Keratinocyte (primary cell): ENCODE results near the gene FAF1. TPM values are rescaled to one million over a fixed set of nuclear protein-coding genes. Genes with fewer than 3 reads are reported as not detected.
A peak's percentile ranks its signal among the peaks of the same experiment; 100 is the strongest.

Source experiments
- DNase-seq: peaks from one replicate; pipeline ENCODE4 v3.0.0-alpha.2; 2011; ENCODE audit warnings: low read depth, missing footprints, low spot score
- FAIRE-seq: peaks from 2 replicates; lab custom pipeline; 2011; peaks lifted over from hg19 to GRCh38; lab: Jason Lieb, UNC
- H2AFZ ChIP-seq: 2 replicates; pipeline ENCODE4 v1.6.0; 2012; ENCODE audit warnings: low read length, control low read depth, inconsistent platforms; ENCODE audit not compliant: control insufficient read depth
- H3K27ac ChIP-seq: 2 replicates; pipeline ENCODE4 v1.5.1; 2011; ENCODE audit warnings: low read length; ENCODE audit not compliant: control insufficient read depth, insufficient read depth
- H3K27me3 ChIP-seq: 3 replicates; pipeline ENCODE4 v1.6.0; 2011; ENCODE audit warnings: low read length; ENCODE audit not compliant: control insufficient read depth, insufficient read depth; ENCODE audit errors: extremely low read depth
- H3K36me3 ChIP-seq, 2 experiments: 2 replicates in 1 of 2; 3 replicates in 1 of 2; pipeline ENCODE4 v1.5.1; 2011; ENCODE audit warnings: low read length in 2 of 2, mild to moderate bottlenecking in 1 of 2; ENCODE audit not compliant: control insufficient read depth in 2 of 2, insufficient read depth in 2 of 2; ENCODE audit errors: extremely low read depth in 1 of 2
- H3K4me1 ChIP-seq: 3 replicates; pipeline ENCODE4 v1.5.1; 2011; ENCODE audit warnings: low read length; ENCODE audit not compliant: control insufficient read depth, insufficient read depth; ENCODE audit errors: extremely low read depth
- H3K4me2 ChIP-seq: 3 replicates; pipeline ENCODE4 v1.6.0; 2011; ENCODE audit warnings: low read depth, low read length; ENCODE audit not compliant: control insufficient read depth, insufficient read depth; ENCODE audit errors: extremely low read depth
- H3K4me3 ChIP-seq, 3 experiments: fragments of 200-600 bp in 1 of 3; sonication (generic) in 1 of 3; 2 replicates in 2 of 3; 3 replicates in 1 of 3; pipeline ENCODE4 v1.5.1; 2011 to 2016; ENCODE audit warnings: low read length in 3 of 3, mild to moderate bottlenecking in 3 of 3, control low read depth in 2 of 3, inconsistent platforms in 1 of 3, low read depth in 1 of 3, mixed read lengths in 1 of 3, mixed run types in 1 of 3, moderate library complexity in 1 of 3; ENCODE audit not compliant: control insufficient read depth in 2 of 3, insufficient read depth in 2 of 3; ENCODE audit errors: extremely low read depth in 1 of 3
- H3K79me2 ChIP-seq: 2 replicates; pipeline ENCODE4 v1.6.0; 2012; ENCODE audit warnings: low read length; ENCODE audit not compliant: control insufficient read depth, insufficient read depth
- H3K9ac ChIP-seq: 3 replicates; pipeline ENCODE4 v1.6.0; 2011; ENCODE audit warnings: low read length; ENCODE audit not compliant: control insufficient read depth, insufficient read depth; ENCODE audit errors: extremely low read depth
- H3K9me1 ChIP-seq: 3 replicates; pipeline ENCODE4 v1.6.0; 2011; ENCODE audit warnings: low read length; ENCODE audit not compliant: control insufficient read depth, insufficient read depth; ENCODE audit errors: extremely low read depth
- H3K9me3 ChIP-seq: 2 replicates; pipeline ENCODE4 v1.5.1; 2012; ENCODE audit warnings: low read depth, low read length; ENCODE audit not compliant: control insufficient read depth
- H4K20me1 ChIP-seq: 3 replicates; pipeline ENCODE4 v1.6.0; 2011; ENCODE audit warnings: low read length; ENCODE audit not compliant: control insufficient read depth, insufficient read depth; ENCODE audit errors: extremely low read depth
- CTCF ChIP-seq, 3 experiments: IDR thresholded peaks in 1 of 3; conservative IDR thresholded peaks in 1 of 3; optimal IDR thresholded peaks in 1 of 3; 2 replicates in 2 of 3; 3 replicates in 1 of 3; pipeline versions ENCODE3 to v1.5.1; 2011; ENCODE audit warnings: low read length in 3 of 3, mild to moderate bottlenecking in 3 of 3, moderate library complexity in 2 of 3, control low read depth in 1 of 3, inconsistent platforms in 1 of 3; ENCODE audit not compliant: insufficient read depth in 2 of 3; ENCODE audit errors: extremely low read depth in 1 of 3
- EZH2 ChIP-seq: IDR thresholded peaks from one replicate; pipeline ENCODE4 v1.6.1; 2012; ENCODE audit warnings: inconsistent platforms, mild to moderate bottlenecking, low read length, moderate library complexity
- dilution Hi-C: fragments of 300-500 bp; cut with MboI; formaldehyde crosslinking; loops from one replicate; pipeline ENCODE4 v1.7.0; 2020; ENCODE audit warnings: low sequenced_read_pairs; ENCODE audit not compliant: extremely low pct_ligation_motif_present
- polyA plus RNA-seq, 5 experiments: library from polyadenylated mRNA; depleted of rRNA in 3 of 5; stranded (reverse) in 3 of 5; stranded (forward) in 1 of 5; unstranded in 1 of 5; fragments of >200 nt; gene quantifications; 1 replicate in 1 of 5; 2 replicates in 3 of 5; 3 replicates in 1 of 5; pipeline versions ENCODE4 v1.2.1 to v1.2.3, GENCODE V29; 2011 to 2012; ENCODE audit warnings: missing spikeins in 2 of 5, low read depth in 1 of 5, low replicate concordance in 1 of 5

FAF1 gene
- polyA plus RNA-seq, 1 donor (not counting 4 experiments of a cell fraction or from before 2014, with no cell fraction given), result 33.1 TPM

GRCh38 chr1:50416553-50417453 lies 543.3 kb downstream of the FAF1 start:
- H3K36me3 ChIP-seq, result no peaks in the 10 kb centered on the region
- no peak overlapping the region for H2AFZ ChIP-seq

DNA sequence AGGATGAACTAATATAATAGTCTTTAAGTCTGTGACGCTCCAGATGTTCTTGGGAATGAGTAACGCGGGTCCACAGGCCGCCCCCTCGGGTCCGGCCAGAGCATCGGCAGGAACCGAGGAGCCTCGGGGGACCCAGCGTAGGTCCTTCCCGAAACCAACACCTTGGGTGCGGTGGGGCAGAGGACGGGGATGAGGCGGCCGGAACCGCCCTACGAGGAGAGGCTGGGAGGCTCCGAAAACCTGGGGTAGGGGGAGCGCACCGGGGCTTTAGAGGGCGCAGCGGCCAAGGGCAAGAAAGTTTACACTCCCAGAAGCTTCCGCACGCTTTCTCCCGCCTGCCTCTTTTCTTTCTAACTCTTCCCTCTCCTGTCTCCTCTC lies 543.9 kb downstream of the FAF1 start:
- no peaks in the 10 kb centered on the region for H3K9me3 ChIP-seq
- no peaks in the 10 kb centered on the region for H3K4me1 ChIP-seq
- no peak overlapping the region for H2AFZ ChIP-seq
- H3K27ac ChIP-seq, result no peak overlapping the region
- peaks cover 85% of the 10 kb centered on the region for H3K27me3 ChIP-seq
- no peak for TF ChIP-seq CTCF (optimal IDR thresholded peaks at IDR 0.05 in 1 of 3, IDR thresholded peaks at IDR 0.05 in 1 of 3, conservative IDR thresholded peaks at IDR 0.05 in 1 of 3; ENCODE audit: extremely low read depth in 1 of 3, insufficient read depth in 2 of 3, low read length in 3 of 3)
- TF ChIP-seq EZH2, result peak; percentile 95
- peaks cover 5% of the 10 kb centered on the region for H4K20me1 ChIP-seq
- H3K9ac ChIP-seq, result no peak overlapping the region
- DNase-seq, result no peak
- H3K4me3 ChIP-seq, result no peak overlapping the region
- H3K79me2 ChIP-seq, result no peaks in the 10 kb centered on the region
- H3K9me1 ChIP-seq, result no peaks in the 10 kb centered on the region
- FAIRE-seq, result no peak
- dilution Hi-C loops, result no loop called here
- H3K36me3 ChIP-seq, result no peaks in the 10 kb centered on the region
- no peak overlapping the region for H3K4me2 ChIP-seq

More at GRCh38 chr1:50416553-50417453, 543.3 kb downstream of the FAF1 start:
- Histone ChIP-seq H3K4me1 (no peaks in the 10 kb centered on the region), H4K20me1 (peaks cover 5% of the 10 kb centered on the region), H3K4me3 (no peak overlapping the region), H3K9me1 (no peaks in the 10 kb centered on the region), H3K27ac (no peak overlapping the region), H3K4me2 (peak overlapping the region; percentile 22), H3K79me2 (no peaks in the 10 kb centered on the region), H3K9ac (no peak overlapping the region), H3K27me3 (peaks cover 92% of the 10 kb centered on the region), H3K9me3 (no peaks in the 10 kb centered on the region)
- DNase-seq (no peak), FAIRE-seq (no peak)
- dilution Hi-C loops, result no loop called here
- TF ChIP-seq CTCF (optimal IDR thresholded peaks at IDR 0.05 in 1 of 3, IDR thresholded peaks at IDR 0.05 in 1 of 3, conservative IDR thresholded peaks at IDR 0.05 in 1 of 3; ENCODE audit: extremely low read depth in 1 of 3, insufficient read depth in 2 of 3, low read length in 3 of 3) (no peak), EZH2 (peak; percentile 46)
